GM23338 (cell line): ENCODE measurements around the gene LRRC2. TPM values are rescaled to one million over a fixed set of nuclear protein-coding genes. Genes with fewer than 3 reads are reported as not detected.

Source experiments
- ZNF114 ChIP-seq: fragments of 250-450 bp; sonication (Bioruptor Pico); IDR thresholded peaks from 2 replicates; pipeline ENCODE4 v1.5.0; 2020; ENCODE audit warnings: mild to moderate bottlenecking, moderate library complexity
- ZNF331 ChIP-seq: fragments of 250-450 bp; sonication (Bioruptor Pico); IDR thresholded peaks from 2 replicates; pipeline ENCODE4 v1.5.0; 2020; ENCODE audit warnings: low read depth, mild to moderate bottlenecking, moderate library complexity
- polyA plus RNA-seq: library from polyadenylated mRNA; unstranded; fragments of >200 nt; fragmentation: Nextera tagmentation; extraction: Ambion mirVana; gene quantifications from 2 replicates; pipeline ENCODE4 v1.2.1, GENCODE V29; 2016
- total RNA-seq: library from RNA; depleted of rRNA; stranded (reverse); fragments of >200 nt; shearing (Covaris generic); gene quantifications from 2 replicates; pipeline ENCODE4 v1.2.3, GENCODE V29; 2014
- TF ChIP-seq, protein P1 (sequence below): fragments of 250-450 bp; sonication (Bioruptor Pico); IDR thresholded peaks from 2 replicates; pipeline ENCODE4 v1.5.0; 2020; ENCODE audit warnings: mild to moderate bottlenecking, moderate library complexity
- TF ChIP-seq, protein P2 (sequence below): IDR thresholded peaks from 2 replicates; pipeline ENCODE4 v1.6.1; 2016; ENCODE audit warnings: antibody characterized with exemption
- TF ChIP-seq, protein P3 (sequence below): IDR thresholded peaks from one replicate; pipeline ENCODE4 v1.6.1; 2018; ENCODE audit warnings: antibody characterized with exemption; ENCODE audit not compliant: unreplicated experiment

LRRC2 gene
- total and polyA plus RNA-seq, 2 experiments from 2014 or later: 6.5 to 7.1 TPM

- TF ChIP-seq, protein P1, sequence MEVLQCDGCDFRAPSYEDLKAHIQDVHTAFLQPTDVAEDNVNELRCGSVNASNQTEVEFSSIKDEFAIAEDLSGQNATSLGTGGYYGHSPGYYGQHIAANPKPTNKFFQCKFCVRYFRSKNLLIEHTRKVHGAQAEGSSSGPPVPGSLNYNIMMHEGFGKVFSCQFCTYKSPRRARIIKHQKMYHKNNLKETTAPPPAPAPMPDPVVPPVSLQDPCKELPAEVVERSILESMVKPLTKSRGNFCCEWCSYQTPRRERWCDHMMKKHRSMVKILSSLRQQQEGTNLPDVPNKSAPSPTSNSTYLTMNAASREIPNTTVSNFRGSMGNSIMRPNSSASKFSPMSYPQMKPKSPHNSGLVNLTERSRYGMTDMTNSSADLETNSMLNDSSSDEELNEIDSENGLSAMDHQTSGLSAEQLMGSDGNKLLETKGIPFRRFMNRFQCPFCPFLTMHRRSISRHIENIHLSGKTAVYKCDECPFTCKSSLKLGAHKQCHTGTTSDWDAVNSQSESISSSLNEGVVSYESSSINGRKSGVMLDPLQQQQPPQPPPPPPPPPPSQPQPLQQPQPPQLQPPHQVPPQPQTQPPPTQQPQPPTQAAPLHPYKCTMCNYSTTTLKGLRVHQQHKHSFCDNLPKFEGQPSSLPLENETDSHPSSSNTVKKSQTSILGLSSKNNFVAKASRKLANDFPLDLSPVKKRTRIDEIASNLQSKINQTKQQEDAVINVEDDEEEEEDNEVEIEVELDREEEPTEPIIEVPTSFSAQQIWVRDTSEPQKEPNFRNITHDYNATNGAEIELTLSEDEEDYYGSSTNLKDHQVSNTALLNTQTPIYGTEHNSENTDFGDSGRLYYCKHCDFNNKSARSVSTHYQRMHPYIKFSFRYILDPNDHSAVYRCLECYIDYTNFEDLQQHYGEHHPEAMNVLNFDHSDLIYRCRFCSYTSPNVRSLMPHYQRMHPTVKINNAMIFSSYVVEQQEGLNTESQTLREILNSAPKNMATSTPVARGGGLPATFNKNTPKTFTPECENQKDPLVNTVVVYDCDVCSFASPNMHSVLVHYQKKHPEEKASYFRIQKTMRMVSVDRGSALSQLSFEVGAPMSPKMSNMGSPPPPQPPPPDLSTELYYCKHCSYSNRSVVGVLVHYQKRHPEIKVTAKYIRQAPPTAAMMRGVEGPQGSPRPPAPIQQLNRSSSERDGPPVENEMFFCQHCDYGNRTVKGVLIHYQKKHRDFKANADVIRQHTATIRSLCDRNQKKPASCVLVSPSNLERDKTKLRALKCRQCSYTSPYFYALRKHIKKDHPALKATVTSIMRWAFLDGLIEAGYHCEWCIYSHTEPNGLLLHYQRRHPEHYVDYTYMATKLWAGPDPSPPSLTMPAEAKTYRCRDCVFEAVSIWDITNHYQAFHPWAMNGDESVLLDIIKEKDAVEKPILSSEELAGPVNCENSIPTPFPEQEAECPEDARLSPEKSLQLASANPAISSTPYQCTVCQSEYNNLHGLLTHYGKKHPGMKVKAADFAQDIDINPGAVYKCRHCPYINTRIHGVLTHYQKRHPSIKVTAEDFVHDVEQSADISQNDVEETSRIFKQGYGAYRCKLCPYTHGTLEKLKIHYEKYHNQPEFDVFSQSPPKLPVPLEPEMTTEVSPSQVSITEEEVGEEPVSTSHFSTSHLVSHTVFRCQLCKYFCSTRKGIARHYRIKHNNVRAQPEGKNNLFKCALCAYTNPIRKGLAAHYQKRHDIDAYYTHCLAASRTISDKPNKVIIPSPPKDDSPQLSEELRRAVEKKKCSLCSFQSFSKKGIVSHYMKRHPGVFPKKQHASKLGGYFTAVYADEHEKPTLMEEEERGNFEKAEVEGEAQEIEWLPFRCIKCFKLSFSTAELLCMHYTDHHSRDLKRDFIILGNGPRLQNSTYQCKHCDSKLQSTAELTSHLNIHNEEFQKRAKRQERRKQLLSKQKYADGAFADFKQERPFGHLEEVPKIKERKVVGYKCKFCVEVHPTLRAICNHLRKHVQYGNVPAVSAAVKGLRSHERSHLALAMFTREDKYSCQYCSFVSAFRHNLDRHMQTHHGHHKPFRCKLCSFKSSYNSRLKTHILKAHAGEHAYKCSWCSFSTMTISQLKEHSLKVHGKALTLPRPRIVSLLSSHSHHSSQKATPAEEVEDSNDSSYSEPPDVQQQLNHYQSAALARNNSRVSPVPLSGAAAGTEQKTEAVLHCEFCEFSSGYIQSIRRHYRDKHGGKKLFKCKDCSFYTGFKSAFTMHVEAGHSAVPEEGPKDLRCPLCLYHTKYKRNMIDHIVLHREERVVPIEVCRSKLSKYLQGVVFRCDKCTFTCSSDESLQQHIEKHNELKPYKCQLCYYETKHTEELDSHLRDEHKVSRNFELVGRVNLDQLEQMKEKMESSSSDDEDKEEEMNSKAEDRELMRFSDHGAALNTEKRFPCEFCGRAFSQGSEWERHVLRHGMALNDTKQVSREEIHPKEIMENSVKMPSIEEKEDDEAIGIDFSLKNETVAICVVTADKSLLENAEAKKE: no peak
- no peak for TF ChIP-seq ZNF331 (CRISPR knock-in tag)
- TF ChIP-seq, protein P2, sequence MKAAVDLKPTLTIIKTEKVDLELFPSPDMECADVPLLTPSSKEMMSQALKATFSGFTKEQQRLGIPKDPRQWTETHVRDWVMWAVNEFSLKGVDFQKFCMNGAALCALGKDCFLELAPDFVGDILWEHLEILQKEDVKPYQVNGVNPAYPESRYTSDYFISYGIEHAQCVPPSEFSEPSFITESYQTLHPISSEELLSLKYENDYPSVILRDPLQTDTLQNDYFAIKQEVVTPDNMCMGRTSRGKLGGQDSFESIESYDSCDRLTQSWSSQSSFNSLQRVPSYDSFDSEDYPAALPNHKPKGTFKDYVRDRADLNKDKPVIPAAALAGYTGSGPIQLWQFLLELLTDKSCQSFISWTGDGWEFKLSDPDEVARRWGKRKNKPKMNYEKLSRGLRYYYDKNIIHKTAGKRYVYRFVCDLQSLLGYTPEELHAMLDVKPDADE: no peak
- TF ChIP-seq ZNF114 (CRISPR knock-in tag): no peak
- TF ChIP-seq, protein P3, sequence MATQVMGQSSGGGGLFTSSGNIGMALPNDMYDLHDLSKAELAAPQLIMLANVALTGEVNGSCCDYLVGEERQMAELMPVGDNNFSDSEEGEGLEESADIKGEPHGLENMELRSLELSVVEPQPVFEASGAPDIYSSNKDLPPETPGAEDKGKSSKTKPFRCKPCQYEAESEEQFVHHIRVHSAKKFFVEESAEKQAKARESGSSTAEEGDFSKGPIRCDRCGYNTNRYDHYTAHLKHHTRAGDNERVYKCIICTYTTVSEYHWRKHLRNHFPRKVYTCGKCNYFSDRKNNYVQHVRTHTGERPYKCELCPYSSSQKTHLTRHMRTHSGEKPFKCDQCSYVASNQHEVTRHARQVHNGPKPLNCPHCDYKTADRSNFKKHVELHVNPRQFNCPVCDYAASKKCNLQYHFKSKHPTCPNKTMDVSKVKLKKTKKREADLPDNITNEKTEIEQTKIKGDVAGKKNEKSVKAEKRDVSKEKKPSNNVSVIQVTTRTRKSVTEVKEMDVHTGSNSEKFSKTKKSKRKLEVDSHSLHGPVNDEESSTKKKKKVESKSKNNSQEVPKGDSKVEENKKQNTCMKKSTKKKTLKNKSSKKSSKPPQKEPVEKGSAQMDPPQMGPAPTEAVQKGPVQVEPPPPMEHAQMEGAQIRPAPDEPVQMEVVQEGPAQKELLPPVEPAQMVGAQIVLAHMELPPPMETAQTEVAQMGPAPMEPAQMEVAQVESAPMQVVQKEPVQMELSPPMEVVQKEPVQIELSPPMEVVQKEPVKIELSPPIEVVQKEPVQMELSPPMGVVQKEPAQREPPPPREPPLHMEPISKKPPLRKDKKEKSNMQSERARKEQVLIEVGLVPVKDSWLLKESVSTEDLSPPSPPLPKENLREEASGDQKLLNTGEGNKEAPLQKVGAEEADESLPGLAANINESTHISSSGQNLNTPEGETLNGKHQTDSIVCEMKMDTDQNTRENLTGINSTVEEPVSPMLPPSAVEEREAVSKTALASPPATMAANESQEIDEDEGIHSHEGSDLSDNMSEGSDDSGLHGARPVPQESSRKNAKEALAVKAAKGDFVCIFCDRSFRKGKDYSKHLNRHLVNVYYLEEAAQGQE: no peak
Observed at GRCh38 chr3:46517784-46518181, 48.3 kb downstream of the LRRC2 start (continued).
